ENCODE measurements around the gene INTS3. TPM values are rescaled to one million over a fixed set of nuclear protein-coding genes. Genes with fewer than 3 reads are reported as not detected.

INTS3 gene
- 10 to 100 TPM; 19.6 to 33.2 (median 30.7) TPM for total RNA-seq
- polyA plus RNA-seq: 10 to 100 TPM; 21.9 to 41.8 TPM
- long read RNA-seq, donor 1, full-length matches to known transcripts: 8 of 21 reads
- long read RNA-seq, donor 1, partial matches to known transcripts: 7 of 21 reads
- long read RNA-seq, donor 1, other reads (novel, unspliced or antisense): 6 of 21 reads
- long read RNA-seq, donor 2, full-length matches to known transcripts: 8 of 30 reads
- long read RNA-seq, donor 2, partial matches to known transcripts: 20 of 30 reads
- long read RNA-seq, donor 2, other reads (novel, unspliced or antisense): 2 of 30 reads
- long read RNA-seq, donor 3, full-length matches to known transcripts: 16 of 29 reads
- long read RNA-seq, donor 3, partial matches to known transcripts: 9 of 29 reads
- long read RNA-seq, donor 3, other reads (novel, unspliced or antisense): 4 of 29 reads

- WGBS, 4 donors: 0 to 1% (median 0%) methylated on average over 28 to 49 of the region's 49 CpGs
- peak; percentile 100 for DNase-seq
Observed at GRCh38 chr1:153727463-153728304, at the start of gene INTS3. TSS of gene INTS3 (plus strand) at chr1:153728050. CDS start at chr1:153728635, 585 bp downstream.

DNA sequence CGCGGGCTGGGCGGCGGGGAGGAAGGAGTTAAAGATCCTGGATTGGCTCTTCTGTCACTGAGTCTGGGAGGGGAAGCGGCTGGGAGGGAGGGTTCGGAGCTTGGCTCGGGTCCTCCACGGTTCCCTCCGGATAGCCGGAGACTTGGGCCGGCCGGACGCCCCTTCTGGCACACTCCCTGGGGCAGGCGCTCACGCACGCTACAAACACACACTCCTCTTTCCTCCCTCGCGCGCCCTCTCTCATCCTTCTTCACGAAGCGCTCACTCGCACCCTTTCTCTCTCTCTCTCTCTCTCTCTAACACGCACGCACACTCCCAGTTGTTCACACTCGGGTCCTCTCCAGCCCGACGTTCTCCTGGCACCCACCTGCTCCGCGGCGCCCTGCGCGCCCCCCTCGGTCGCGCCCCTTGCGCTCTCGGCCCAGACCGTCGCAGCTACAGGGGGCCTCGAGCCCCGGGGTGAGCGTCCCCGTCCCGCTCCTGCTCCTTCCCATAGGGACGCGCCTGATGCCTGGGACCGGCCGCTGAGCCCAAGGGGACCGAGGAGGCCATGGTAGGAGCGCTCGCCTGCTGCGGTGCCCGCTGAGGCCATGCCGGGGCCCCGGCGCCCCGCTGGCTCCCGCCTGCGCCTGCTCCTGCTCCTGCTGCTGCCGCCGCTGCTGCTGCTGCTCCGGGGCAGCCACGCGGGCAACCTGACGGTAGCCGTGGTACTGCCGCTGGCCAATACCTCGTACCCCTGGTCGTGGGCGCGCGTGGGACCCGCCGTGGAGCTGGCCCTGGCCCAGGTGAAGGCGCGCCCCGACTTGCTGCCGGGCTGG, 49.1 kb upstream of the INTS3 start, which contains the start of gene NPR1:
Gene NPR1 (plus strand): TSS at position 170 of the 818 bp plus-strand sequence. CDS start 421 bp downstream, at position 591.
- no peaks in the 10 kb centered on the region for H3K9me3 ChIP-seq
- TF ChIP-seq, protein P1, sequence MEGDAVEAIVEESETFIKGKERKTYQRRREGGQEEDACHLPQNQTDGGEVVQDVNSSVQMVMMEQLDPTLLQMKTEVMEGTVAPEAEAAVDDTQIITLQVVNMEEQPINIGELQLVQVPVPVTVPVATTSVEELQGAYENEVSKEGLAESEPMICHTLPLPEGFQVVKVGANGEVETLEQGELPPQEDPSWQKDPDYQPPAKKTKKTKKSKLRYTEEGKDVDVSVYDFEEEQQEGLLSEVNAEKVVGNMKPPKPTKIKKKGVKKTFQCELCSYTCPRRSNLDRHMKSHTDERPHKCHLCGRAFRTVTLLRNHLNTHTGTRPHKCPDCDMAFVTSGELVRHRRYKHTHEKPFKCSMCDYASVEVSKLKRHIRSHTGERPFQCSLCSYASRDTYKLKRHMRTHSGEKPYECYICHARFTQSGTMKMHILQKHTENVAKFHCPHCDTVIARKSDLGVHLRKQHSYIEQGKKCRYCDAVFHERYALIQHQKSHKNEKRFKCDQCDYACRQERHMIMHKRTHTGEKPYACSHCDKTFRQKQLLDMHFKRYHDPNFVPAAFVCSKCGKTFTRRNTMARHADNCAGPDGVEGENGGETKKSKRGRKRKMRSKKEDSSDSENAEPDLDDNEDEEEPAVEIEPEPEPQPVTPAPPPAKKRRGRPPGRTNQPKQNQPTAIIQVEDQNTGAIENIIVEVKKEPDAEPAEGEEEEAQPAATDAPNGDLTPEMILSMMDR (IDR thresholded peaks at IDR 0.05): no peak
- peak in 1 of 2 donors; percentile 39 for TF ChIP-seq POLR2A (IDR thresholded peaks at IDR 0.05)
- peak within 1 kb of the TSS; percentile 7 to 83 (median 71) for H3K27ac ChIP-seq
- peak; percentile 72 to 90 (median 74) for ATAC-seq
- H3K36me3 ChIP-seq: peaks cover 0 to 19% (median 0%) of the 10 kb centered on the region in 9 donors
- peaks cover 0 to 26% (median 19%) of the 10 kb centered on the region in 12 donors for H3K4me1 ChIP-seq
- H3K27me3 ChIP-seq: peaks cover 0 to 28% (median 7%) of the 10 kb centered on the region in 9 donors
- H3K4me3 ChIP-seq: peak within 1 kb of the TSS; percentile 35 to 76 (median 60)
- intact Hi-C loops (cut with DNase I): loop anchor here (1.0 to 10.0 kb wide), 16 partner anchors 49 to 309 kb away; partner anchors contain the start of genes RAB13 (in 6 of the 10), INTS3 (in 2 of the 10), CREB3L4 (in 1 of the 10) and DENND4B (in 1 of the 10)
- WGBS, 4 donors: 0% methylated on average over 47 to 78 of the region's 78 CpGs
- peak; percentile 70 to 77 (median 74) for DNase-seq

More at GRCh38 chr1:153727463-153728304, at the start of gene INTS3:
- peak; percentile 99 to 100 (median 100) for ATAC-seq
- H3K36me3 ChIP-seq: peaks cover 0 to 10% (median 0%) of the 10 kb centered on the region in 9 donors
- peaks cover 0 to 38% (median 22%) of the 10 kb centered on the region in 12 donors for H3K4me1 ChIP-seq
- peak within 1 kb of the TSS; percentile 86 to 100 (median 98) for H3K27ac ChIP-seq
- H3K4me3 ChIP-seq: peak within 1 kb of the TSS; percentile 44 to 98 (median 82)
- TF ChIP-seq POLR2A (IDR thresholded peaks at IDR 0.05): no peak
- TF ChIP-seq, protein P1 (IDR thresholded peaks at IDR 0.05): peak in 3 of 12 donors; percentile 13 to 25 (median 14)
- H3K9me3 ChIP-seq: no peaks in the 10 kb centered on the region
- no peaks in the 10 kb centered on the region for H3K27me3 ChIP-seq
- intact Hi-C loops (cut with DNase I): loop anchor here in 3 of 10 donors (2.0 to 5.0 kb wide), 4 partner anchors 21 to 95 kb away; partner anchors contain the start of genes NPR1 (in 2 of the 3) and CHTOP (in 1 of the 3)

GRCh38 chr1:153679337-153680119, 48.3 kb upstream of the INTS3 start:
- peaks cover 0 to 28% (median 7%) of the 10 kb centered on the region in 9 donors for H3K27me3 ChIP-seq
- peaks cover 0 to 26% (median 19%) of the 10 kb centered on the region in 12 donors for H3K4me1 ChIP-seq
- peak overlapping the region; percentile 7 to 83 (median 71) for H3K27ac ChIP-seq
- TF ChIP-seq, protein P1 (IDR thresholded peaks at IDR 0.05): peak in 9 of 12 donors; percentile 3 to 38 (median 16)
- no peak for TF ChIP-seq POLR2A (IDR thresholded peaks at IDR 0.05)
- intact Hi-C loops (cut with DNase I): loop anchor here in 9 of 10 donors (1.0 to 10.0 kb wide), 15 partner anchors 48 to 308 kb away; partner anchors contain the start of genes RAB13 (in 6 of the 9), INTS3 (in 2 of the 9), CREB3L4 (in 1 of the 9) and DENND4B (in 1 of the 9)
- WGBS, 4 donors: 1 to 6% (median 4%) methylated on average over 22 to 73 of the region's 73 CpGs
- H3K4me3 ChIP-seq: peak overlapping the region; percentile 35 to 76 (median 60)
- ATAC-seq (peak in 3 of 4 donors; percentile 7 to 49 (median 48)), DNase-seq (peak in 2 of 5 donors; percentile 22 to 67)
- H3K36me3 ChIP-seq: peaks cover 0 to 19% (median 0%) of the 10 kb centered on the region in 9 donors
- H3K9me3 ChIP-seq: no peaks in the 10 kb centered on the region

Measured in heart left ventricle (tissue), 16 donors.